Gastrocnemius medialis (tissue), 4 donors: Measurements from ENCODE around the gene ZDHHC3. TPM values are rescaled to one million over a fixed set of nuclear protein-coding genes. Genes with fewer than 3 reads are reported as not detected.

Experiments
- ATAC-seq, 2 donors: fragments of 150-250 bp; one replicate each; pipeline ENCODE4 v1.9.1; 2016
- DNase-seq, 2 donors: peaks; one replicate each; pipeline ENCODE4 v3.0.0-alpha.2; 2019
- H3K27ac ChIP-seq, 4 donors: fragments of 200-600 bp; sonication (generic); 1 replicate in 1 of 4; 2 replicates in 3 of 4; pipeline ENCODE4 v1.5.1; 2016 to 2018; ENCODE audit warnings: mild to moderate bottlenecking in 2 of 4, moderate library complexity in 1 of 4
- H3K27me3 ChIP-seq, 3 donors: fragments of 200-600 bp; sonication (generic) in 2 of 3; 1 replicate in 1 of 3; 2 replicates in 2 of 3; pipeline versions ENCODE4 v1.5.1 to v1.6.0; 2016 to 2019; ENCODE audit warnings: mild to moderate bottlenecking in 1 of 3, moderate library complexity in 1 of 3
- H3K36me3 ChIP-seq, 2 donors: fragments of 200-600 bp; sonication (generic) in 1 of 2; one replicate each; pipeline ENCODE4 v1.5.1; 2017 to 2018
- H3K4me1 ChIP-seq, 2 donors: fragments of 200-600 bp; sonication (generic) in 1 of 2; one replicate each; pipeline ENCODE4 v1.5.1; 2016 to 2017; ENCODE audit warnings: mild to moderate bottlenecking in 2 of 2
- H3K4me3 ChIP-seq, 4 donors: fragments of 200-600 bp; sonication (generic) in 3 of 4; 1 replicate in 1 of 4; 2 replicates in 3 of 4; pipeline ENCODE4 v1.5.1; 2016 to 2019; ENCODE audit warnings: mild to moderate bottlenecking in 2 of 4
- H3K9me3 ChIP-seq, 3 donors: fragments of 200-600 bp; sonication (generic) in 2 of 3; 1 replicate in 1 of 3; 2 replicates in 2 of 3; pipeline ENCODE4 v1.5.1; 2016 to 2019
- CTCF ChIP-seq, 5 experiments: fragments of 450-650 bp in 3 of 5; fragments of 200-600 bp in 2 of 5; sonication (generic) in 2 of 5; IDR thresholded peaks in 4 of 5; conservative IDR thresholded peaks in 1 of 5; 1 replicate in 4 of 5; 2 replicates in 1 of 5; pipeline ENCODE4 v1.5.1; 2016 to 2019; ENCODE audit warnings: antibody characterized with exemption in 5 of 5, mild to moderate bottlenecking in 3 of 5, moderate library complexity in 3 of 5
- POLR2A ChIP-seq, 2 donors: fragments of 450-650 bp; IDR thresholded peaks; one replicate each; pipeline ENCODE4 v1.6.1; 2017; ENCODE audit warnings: antibody characterized with exemption in 2 of 2, mild to moderate bottlenecking in 2 of 2, moderate library complexity in 2 of 2
- in situ Hi-C, 4 donors: fragments of 200-750 bp; cut with MboI; loops; one replicate each; pipeline versions ENCODE4 v1.15.0 to v1.8.0; 2017; ENCODE audit warnings: low sequenced_read_pairs in 4 of 4
- intact Hi-C: fragments of 100-400 bp; cut with DNase I; formaldehyde crosslinking; loops from one replicate; pipeline ENCODE4 v1.15.1; 2023; ENCODE audit warnings: low total_unique reads
- total RNA-seq, 4 donors: library from RNA; depleted of rRNA; stranded (reverse); fragments of >200 nt; gene quantifications; one replicate each; pipeline versions ENCODE4 v1.1.0 to v1.2.3, GENCODE V29; 2016

Gene ZDHHC3
- total RNA-seq: 10 to 100 TPM; 66.2 to 90.5 (median 74.5) TPM

- Histone ChIP-seq H3K4me1 (peaks cover 38 to 43% of the 10 kb centered on the region in 2 donors), H3K27ac (peak within 1 kb of the TSS; percentile 91 to 97 (median 94)), H3K9me3 (no peaks in the 10 kb centered on the region), H3K36me3 (no peaks in the 10 kb centered on the region), H3K4me3 (peak within 1 kb of the TSS; percentile 88 to 99 (median 94)), H3K27me3 (no peaks in the 10 kb centered on the region)
- peak; percentile 83 to 87 for ATAC-seq
- DNase-seq: peak; percentile 77 to 81
- in situ Hi-C loops (loop anchor here in 1 of 4 donors (10.0 kb wide), 1 partner anchor 211 kb away; the partner anchor contains the start of genes KIAA1143 and KIF15), intact Hi-C loops (loop anchor here (2.0 to 5.0 kb wide), 2 partner anchors 114 to 215 kb away; partner anchors contain the start of genes KIAA1143, KIF15 and TMEM42)
- TF ChIP-seq CTCF (IDR thresholded peaks at IDR 0.05 in 4 of 5, conservative IDR thresholded peaks at IDR 0.05 in 1 of 5) (no peak), POLR2A (IDR thresholded peaks at IDR 0.05) (peak; percentile 62 to 75)
Observed at GRCh38 chr3:44976002-44976815, at the start of gene ZDHHC3, which contains the start of gene EXOSC7. Gene ZDHHC3, minus strand, starts transcription at chr3:44976174. Its CDS starts 16,738 bp downstream, at chr3:44959436. Gene EXOSC7, plus strand, starts transcription at chr3:44976244. Its CDS starts 34 bp downstream, at chr3:44976278.

- Histone ChIP-seq H3K9me3 (no peaks in the 10 kb centered on the region), H3K4me1 (peaks cover 34 to 42% of the 10 kb centered on the region in 2 donors), H3K27ac (peak overlapping the region; percentile 43 to 69 (median 62)), H3K27me3 (peaks cover 0 to 9% (median 3%) of the 10 kb centered on the region in 3 donors), H3K4me3 (no peak overlapping the region), H3K36me3 (no peaks in the 10 kb centered on the region)
- DNase-seq: no peak
- no peak for TF ChIP-seq POLR2A (IDR thresholded peaks at IDR 0.05)
- no peak for TF ChIP-seq CTCF (IDR thresholded peaks at IDR 0.05 in 4 of 5, conservative IDR thresholded peaks at IDR 0.05 in 1 of 5)
- intact Hi-C loops (no loop called here), in situ Hi-C loops (loop anchor here (25.0 kb wide), 3 partner anchors 463 to 638 kb away; no protein-coding TSS in a partner anchor)
- no peak for ATAC-seq
Observed at GRCh38 chr3:45024542-45025255, 48.7 kb upstream of the ZDHHC3 start.

- no peak for ATAC-seq
- Histone ChIP-seq H3K36me3 (no peaks in the 10 kb centered on the region), H3K4me3 (no peak overlapping the region), H3K27ac (no peak overlapping the region), H3K4me1 (peaks cover 34 to 40% of the 10 kb centered on the region in 2 donors), H3K27me3 (peaks cover 0 to 9% (median 3%) of the 10 kb centered on the region in 3 donors), H3K9me3 (no peaks in the 10 kb centered on the region)
- in situ Hi-C loops: no loop called here
- no peak for DNase-seq
- TF ChIP-seq CTCF (IDR thresholded peaks at IDR 0.05 in 4 of 5, conservative IDR thresholded peaks at IDR 0.05 in 1 of 5): no peak
- no peak for TF ChIP-seq POLR2A (IDR thresholded peaks at IDR 0.05)
- intact Hi-C loops: no loop called here
Observed at GRCh38 chr3:45023675-45024074, 47.7 kb upstream of the ZDHHC3 start.

- DNase-seq (peak in 1 of 2 donors; percentile 48), ATAC-seq (peak; percentile 37 to 39)
- TF ChIP-seq CTCF (IDR thresholded peaks at IDR 0.05 in 4 of 5, conservative IDR thresholded peaks at IDR 0.05 in 1 of 5) (no peak), POLR2A (IDR thresholded peaks at IDR 0.05) (no peak)
- H3K9me3 ChIP-seq: no peaks in the 10 kb centered on the region
- H3K4me3 ChIP-seq: no peak overlapping the region
- no peaks in the 10 kb centered on the region for H3K27me3 ChIP-seq
- H3K36me3 ChIP-seq: no peaks in the 10 kb centered on the region
- H3K4me1 ChIP-seq: peaks cover 26 to 41% of the 10 kb centered on the region in 2 donors
- in situ Hi-C loops: no loop called here
- peak overlapping the region in 1 of 4 donors; percentile 14 for H3K27ac ChIP-seq
- intact Hi-C loops: no loop called here
Observed at GRCh38 chr3:45021524-45022297, 45.7 kb upstream of the ZDHHC3 start.
